ENCODE results near the gene CRIP2. TPM values are rescaled to one million over a fixed set of nuclear protein-coding genes. Genes with fewer than 3 reads are reported as not detected.

Gene CRIP2
- total and polyA plus RNA-seq, 2 of the 4 experiments (the other 2 are of a cell fraction): 18.1 to 123 TPM

- Histone ChIP-seq H4K8ac (ENCODE audit: low read depth in 2 of 2, low read length in 2 of 2) (no peak overlapping the region), H2BK20ac (ENCODE audit: low read depth, low read length) (no peak overlapping the region), H3K9me1 (ENCODE audit: insufficient read depth, low read length) (no peaks in the 10 kb centered on the region), H3K23ac (ENCODE audit: low read depth, low read length) (no peak overlapping the region), H3K4me1 (ENCODE audit: control insufficient read depth, insufficient read depth, low read length) (no peaks in the 10 kb centered on the region), H3K4ac (ENCODE audit: low read depth, low read length) (no peak overlapping the region), H2AK9ac (replicated peaks; ENCODE audit: low read depth, low read length, poor library complexity) (no peak overlapping the region), H3K9ac (ENCODE audit: low read depth, low read length) (no peak overlapping the region), H3K27me3 (ENCODE audit: control insufficient read depth, insufficient read depth, low read length) (no peaks in the 10 kb centered on the region), H3K36me3 (ENCODE audit: control insufficient read depth, insufficient read depth, low read length) (peaks cover 44% of the 10 kb centered on the region), H3K79me1 (ENCODE audit: low read depth in 1 of 2, low read length in 2 of 2) (peaks cover 5 to 35% of the 10 kb centered on the region in 2 experiments; a peak in 2 of 4 replicates), H3K18ac (ENCODE audit: low read depth, low read length) (no peak overlapping the region), H2AFZ (replicated peaks; ENCODE audit: low read length, poor library complexity) (no peak overlapping the region), H4K20me1 (ENCODE audit: insufficient read depth, low read length) (peaks cover 26% of the 10 kb centered on the region), H2AK5ac (ENCODE audit: low read depth, low read length) (no peak overlapping the region), H3K9me3 (ENCODE audit: control insufficient read depth, insufficient read depth, low read length) (no peaks in the 10 kb centered on the region), H2BK5ac (ENCODE audit: low read depth, low read length, poor library complexity, severe bottlenecking) (no peak overlapping the region), H3K14ac (replicated peaks; ENCODE audit: low read depth, low read length) (no peak overlapping the region), H4K91ac (ENCODE audit: insufficient read depth, low read depth, low read length) (no peak overlapping the region), H2BK120ac (ENCODE audit: low read depth, low read length) (no peak overlapping the region), H3K4me2 (ENCODE audit: low read depth, low read length) (no peak overlapping the region), H3K56ac (ENCODE audit: extremely low read depth, insufficient read depth, low read length) (no peak overlapping the region), H3K27ac (ENCODE audit: insufficient read depth, low read length) (no peak overlapping the region), H2BK15ac (ENCODE audit: low read depth, low read length) (no peak overlapping the region), H3K4me3 (ENCODE audit: insufficient read depth, low read depth, low read length) (no peak overlapping the region), H4K5ac (ENCODE audit: low read depth, low read length) (no peak overlapping the region)
- dilution Hi-C loops (cut with HindIII; ENCODE audit: low sequenced_read_pairs, unreplicated experiment): no loop called here
- DNase-seq (no peak), ATAC-seq (ENCODE audit: low read depth) (no peak)
- no peak for TF ChIP-seq FOS (IDR thresholded peaks at IDR 0.05; ENCODE audit: low read depth, low read length)
- TF ChIP-seq MAZ (IDR thresholded peaks at IDR 0.05; ENCODE audit: borderline replicate concordance, low read depth, low read length): no peak
- no peak for TF ChIP-seq RAD21 (IDR thresholded peaks at IDR 0.05; ENCODE audit: low read length)
- no peak for TF ChIP-seq SMC3 (IDR thresholded peaks at IDR 0.05; ENCODE audit: low read depth, low read length)
- no peak for TF ChIP-seq NFE2L2 (IDR thresholded peaks at IDR 0.05; ENCODE audit: low read depth, low read length)
- TF ChIP-seq POLR2A (IDR thresholded peaks at IDR 0.05; ENCODE audit: low read depth, low read length): no peak
- TF ChIP-seq, protein P1, sequence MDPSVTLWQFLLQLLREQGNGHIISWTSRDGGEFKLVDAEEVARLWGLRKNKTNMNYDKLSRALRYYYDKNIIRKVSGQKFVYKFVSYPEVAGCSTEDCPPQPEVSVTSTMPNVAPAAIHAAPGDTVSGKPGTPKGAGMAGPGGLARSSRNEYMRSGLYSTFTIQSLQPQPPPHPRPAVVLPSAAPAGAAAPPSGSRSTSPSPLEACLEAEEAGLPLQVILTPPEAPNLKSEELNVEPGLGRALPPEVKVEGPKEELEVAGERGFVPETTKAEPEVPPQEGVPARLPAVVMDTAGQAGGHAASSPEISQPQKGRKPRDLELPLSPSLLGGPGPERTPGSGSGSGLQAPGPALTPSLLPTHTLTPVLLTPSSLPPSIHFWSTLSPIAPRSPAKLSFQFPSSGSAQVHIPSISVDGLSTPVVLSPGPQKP (IDR thresholded peaks at IDR 0.05; ENCODE audit: borderline replicate concordance, low read depth, low read length): no peak
- TF ChIP-seq MAFK (IDR thresholded peaks at IDR 0.05; ENCODE audit: low read depth, low read length): no peak
- TF ChIP-seq BHLHE40 (IDR thresholded peaks at IDR 0.05; ENCODE audit: low read depth, low read length): no peak
- no peak for TF ChIP-seq RCOR1 (IDR thresholded peaks at IDR 0.05; ENCODE audit: insufficient replicate concordance, low read length)
- TF ChIP-seq MXI1 (IDR thresholded peaks at IDR 0.05; ENCODE audit: borderline replicate concordance, low read depth, low read length): no peak
- no peak for TF ChIP-seq RFX5 (IDR thresholded peaks at IDR 0.05; ENCODE audit: low read depth, low read length)
- TF ChIP-seq, protein P2, sequence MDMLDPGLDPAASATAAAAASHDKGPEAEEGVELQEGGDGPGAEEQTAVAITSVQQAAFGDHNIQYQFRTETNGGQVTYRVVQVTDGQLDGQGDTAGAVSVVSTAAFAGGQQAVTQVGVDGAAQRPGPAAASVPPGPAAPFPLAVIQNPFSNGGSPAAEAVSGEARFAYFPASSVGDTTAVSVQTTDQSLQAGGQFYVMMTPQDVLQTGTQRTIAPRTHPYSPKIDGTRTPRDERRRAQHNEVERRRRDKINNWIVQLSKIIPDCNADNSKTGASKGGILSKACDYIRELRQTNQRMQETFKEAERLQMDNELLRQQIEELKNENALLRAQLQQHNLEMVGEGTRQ (IDR thresholded peaks at IDR 0.05; ENCODE audit: low read depth, low read length): no peak
- TF ChIP-seq, protein P3, sequence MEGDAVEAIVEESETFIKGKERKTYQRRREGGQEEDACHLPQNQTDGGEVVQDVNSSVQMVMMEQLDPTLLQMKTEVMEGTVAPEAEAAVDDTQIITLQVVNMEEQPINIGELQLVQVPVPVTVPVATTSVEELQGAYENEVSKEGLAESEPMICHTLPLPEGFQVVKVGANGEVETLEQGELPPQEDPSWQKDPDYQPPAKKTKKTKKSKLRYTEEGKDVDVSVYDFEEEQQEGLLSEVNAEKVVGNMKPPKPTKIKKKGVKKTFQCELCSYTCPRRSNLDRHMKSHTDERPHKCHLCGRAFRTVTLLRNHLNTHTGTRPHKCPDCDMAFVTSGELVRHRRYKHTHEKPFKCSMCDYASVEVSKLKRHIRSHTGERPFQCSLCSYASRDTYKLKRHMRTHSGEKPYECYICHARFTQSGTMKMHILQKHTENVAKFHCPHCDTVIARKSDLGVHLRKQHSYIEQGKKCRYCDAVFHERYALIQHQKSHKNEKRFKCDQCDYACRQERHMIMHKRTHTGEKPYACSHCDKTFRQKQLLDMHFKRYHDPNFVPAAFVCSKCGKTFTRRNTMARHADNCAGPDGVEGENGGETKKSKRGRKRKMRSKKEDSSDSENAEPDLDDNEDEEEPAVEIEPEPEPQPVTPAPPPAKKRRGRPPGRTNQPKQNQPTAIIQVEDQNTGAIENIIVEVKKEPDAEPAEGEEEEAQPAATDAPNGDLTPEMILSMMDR (conservative IDR thresholded peaks at IDR 0.05; ENCODE audit: low read depth, low read length): no peak
- ChIA-PET CTCF (no interaction called here), POLR2A (ENCODE audit: unreplicated experiment) (no interaction called here)
- 93% methylated on average over 18 of the region's 47 CpGs; no CpG with 5 or more reads in 1 of the 2 experiments for WGBS, 2 experiments (ENCODE audit: extremely low coverage in 2 of 2, insufficient read length in 1 of 2)
- in situ Hi-C loops (cut with MboI; ENCODE audit: low sequenced_read_pairs): no loop called here
- intact Hi-C loops (cut with micrococcal nuclease): no loop called here
- BruUV-seq (replicated peaks): no TSS peak
Measured at GRCh38 chr14:105449276-105450122, 25.1 kb upstream of the CRIP2 start.
